Stomach (tissue), 9 donors: ENCODE data around the gene YEATS4. TPM values are rescaled to one million over a fixed set of nuclear protein-coding genes. Genes with fewer than 3 reads are reported as not detected.
A peak's percentile ranks its signal among the peaks of the same experiment; 100 is the strongest.

Experiments used
- DNase-seq, 2 donors: peaks; one replicate each; pipeline versions ENCODE4 v3.0.0 to v3.0.0-alpha.2; 2013 to 2019
- H3K27ac ChIP-seq, 5 donors: fragments of 200-600 bp in 4 of 5; sonication (generic) in 4 of 5; one replicate each; pipeline ENCODE4 v1.5.1; 2013 to 2019; ENCODE audit warnings: mild to moderate bottlenecking in 1 of 5, moderate library complexity in 1 of 5
- H3K27me3 ChIP-seq, 3 donors: fragments of 200-600 bp; sonication (generic); one replicate each; pipeline ENCODE4 v1.5.1; 2017 to 2019; ENCODE audit warnings: mixed run types in 1 of 3
- H3K36me3 ChIP-seq, 4 donors: fragments of 200-600 bp; sonication (generic); 1 replicate in 3 of 4; 2 replicates in 1 of 4; pipeline ENCODE4 v1.5.1; 2016 to 2019
- H3K4me1 ChIP-seq, 4 donors: fragments of 200-600 bp; sonication (generic); one replicate each; pipeline ENCODE4 v1.5.1; 2016 to 2019
- H3K4me3 ChIP-seq, 4 donors: fragments of 200-600 bp; sonication (generic) in 3 of 4; one replicate each; pipeline ENCODE4 v1.5.1; 2016 to 2019; ENCODE audit warnings: mild to moderate bottlenecking in 1 of 4
- H3K9me3 ChIP-seq, 4 donors: fragments of 200-600 bp; sonication (generic); one replicate each; pipeline ENCODE4 v1.5.1; 2016 to 2019
- CTCF ChIP-seq, 7 experiments: fragments of 450-650 bp in 4 of 7; fragments of 200-600 bp in 3 of 7; sonication (generic) in 3 of 7; IDR thresholded peaks; one replicate each; pipeline ENCODE4 v1.5.1; 2016 to 2019; ENCODE audit warnings: antibody characterized with exemption in 7 of 7, control low read depth in 2 of 7, mild to moderate bottlenecking in 1 of 7
- EP300 ChIP-seq: sonication (generic); formaldehyde crosslinking; IDR thresholded peaks from one replicate; pipeline ENCODE4 v1.6.1; 2017; ENCODE audit warnings: antibody characterized with exemption
- POLR2A ChIP-seq, 4 donors: fragments of 450-650 bp; IDR thresholded peaks; one replicate each; pipeline ENCODE4 v1.6.1; 2016; ENCODE audit warnings: antibody characterized with exemption in 4 of 4, control low read depth in 2 of 4, mild to moderate bottlenecking in 1 of 4, moderate library complexity in 1 of 4
- POLR2AphosphoS5 ChIP-seq, 3 donors: sonication (generic); formaldehyde crosslinking; IDR thresholded peaks; one replicate each; pipeline ENCODE4 v1.6.1; 2016; ENCODE audit warnings: antibody characterized with exemption in 3 of 3
- WGBS, 5 donors: extraction: QIAGEN DNeasy Blood & Tissue Kit in 3 of 5; methylation state at CpG; one replicate each; pipeline versions ENCODE4 v1.1.5 to v1.1.7; 2013 to 2018; 5-methylcytosine and 5-hydroxymethylcytosine counted together
- intact Hi-C: fragments of 100-400 bp; cut with DNase I; formaldehyde crosslinking; loops from one replicate; pipeline ENCODE4 v1.15.1; 2023; ENCODE audit warnings: low total_unique reads
- polyA plus RNA-seq, 3 donors: library from polyadenylated mRNA; stranded (reverse); fragments of 200-250 nt; gene quantifications; one replicate each; pipeline ENCODE4 v1.2.3, GENCODE V29; 2013
- total RNA-seq, 5 donors: library from RNA; depleted of rRNA; stranded (reverse); fragments of >200 nt; gene quantifications; one replicate each; pipeline versions ENCODE4 v1.1.0 to v1.2.3, GENCODE V29; 2014 to 2016
- donor health status: healthy with polysubstance abuse.
- donor health status: Bipolar disorder and iron deficiency.
- donor health status: healthy.

The YEATS4 gene
- total and polyA plus RNA-seq, 8 donors = 10.3 to 26.8 (median 15.4) TPM; not detected in 1

- no peak for TF ChIP-seq POLR2A (IDR thresholded peaks at IDR 0.05)
- no peak for TF ChIP-seq POLR2AphosphoS5 (IDR thresholded peaks at IDR 0.05)
- no peak for TF ChIP-seq EP300
- TF ChIP-seq CTCF (IDR thresholded peaks at IDR 0.05) = no peak
- Histone ChIP-seq H3K4me3 (no peak overlapping the region), H3K36me3 (no peaks in the 10 kb centered on the region), H3K4me1 (peaks cover 0 to 16% (median 3%) of the 10 kb centered on the region in 4 donors), H3K27ac (peak overlapping the region in 2 of 5 donors; percentile 13 to 53), H3K9me3 (no peaks in the 10 kb centered on the region), H3K27me3 (no peaks in the 10 kb centered on the region)
- WGBS, 5 donors = 68 to 89% (median 86%) methylated on average over 8 of the region's 8 CpGs
- intact Hi-C loops = no loop called here
- no peak for DNase-seq
Observed at GRCh38 chr12:69430942-69431590, 71.5 kb downstream of the YEATS4 start.

- WGBS, 5 donors = 63 to 82% (median 73%) methylated on average over 7 to 8 of the region's 8 CpGs
- Histone ChIP-seq H3K27me3 (no peaks in the 10 kb centered on the region), H3K4me3 (no peak overlapping the region), H3K36me3 (no peaks in the 10 kb centered on the region), H3K9me3 (no peaks in the 10 kb centered on the region), H3K4me1 (peaks cover 0 to 17% (median 3%) of the 10 kb centered on the region in 4 donors), H3K27ac (peak overlapping the region in 2 of 5 donors; percentile 13 to 53)
- TF ChIP-seq POLR2AphosphoS5 (IDR thresholded peaks at IDR 0.05) (no peak), EP300 (no peak), CTCF (IDR thresholded peaks at IDR 0.05) (no peak), POLR2A (IDR thresholded peaks at IDR 0.05) (no peak)
- no peak for DNase-seq
- intact Hi-C loops = no loop called here
Observed at GRCh38 chr12:69431591-69432222, 72.2 kb downstream of the YEATS4 start.

- intact Hi-C loops = no loop called here
- H3K27me3 ChIP-seq = no peaks in the 10 kb centered on the region
Observed at GRCh38 chr12:69433653-69434052, 74.1 kb downstream of the YEATS4 start.

GRCh38 chr12:69435644-69436043 is 76.1 kb downstream of the YEATS4 start:
- H3K4me3 ChIP-seq = no peak overlapping the region
- no peak overlapping the region for H3K27ac ChIP-seq
- H3K27me3 ChIP-seq = no peaks in the 10 kb centered on the region
- intact Hi-C loops = no loop called here
- peak in 1 of 2 donors; percentile 15 for DNase-seq
- H3K4me1 ChIP-seq = peaks cover 0 to 36% (median 3%) of the 10 kb centered on the region in 4 donors
- H3K9me3 ChIP-seq = no peaks in the 10 kb centered on the region
- whole genome bisulfite sequencing, 5 donors = 38 to 79% (median 77%) methylated on average over 1 of the region's 1 CpG
- TF ChIP-seq POLR2AphosphoS5 (IDR thresholded peaks at IDR 0.05) (no peak), EP300 (no peak), POLR2A (IDR thresholded peaks at IDR 0.05) (no peak), CTCF (IDR thresholded peaks at IDR 0.05) (no peak)
- H3K36me3 ChIP-seq = no peaks in the 10 kb centered on the region

More at GRCh38 chr12:69433653-69434052, 74.1 kb downstream of the YEATS4 start:
- no peak for DNase-seq
- H3K4me1 ChIP-seq = peaks cover 0 to 24% (median 3%) of the 10 kb centered on the region in 4 donors
- no peaks in the 10 kb centered on the region for H3K36me3 ChIP-seq
- H3K27ac ChIP-seq = no peak overlapping the region
- H3K9me3 ChIP-seq = no peaks in the 10 kb centered on the region
- no peak overlapping the region for H3K4me3 ChIP-seq
- no peak for TF ChIP-seq CTCF (IDR thresholded peaks at IDR 0.05)
- no peak for TF ChIP-seq POLR2AphosphoS5 (IDR thresholded peaks at IDR 0.05)
- TF ChIP-seq POLR2A (IDR thresholded peaks at IDR 0.05) = no peak
- 92 to 96% (median 95%) methylated on average over 3 of the region's 3 CpGs for WGBS, 5 donors
